AG04450 (cell line): ENCODE results near the gene NPIPB2. TPM values are rescaled to one million over a fixed set of nuclear protein-coding genes. Genes with fewer than 3 reads are reported as not detected.

ENCODE experiments used
- CTCF ChIA-PET: fragments of 300-600, 350-600 bp; formaldehyde crosslinking; extraction: SDS; loops from one replicate; lab custom pipeline; 2022; ENCODE audit warnings: antibody characterized with exemption, inconsistent platforms; lab: Charles Lee
- POLR2A ChIA-PET: fragments of 350-600 bp; formaldehyde crosslinking; extraction: SDS; loops from one replicate; lab custom pipeline; 2021; ENCODE audit warnings: antibody characterized with exemption, inconsistent platforms; lab: Yijun Ruan, JAX
- DNase-seq: peaks from one replicate; pipeline ENCODE4 v3.0.0-alpha.2; 2011; ENCODE audit warnings: low read depth, low spot score
- H3K27ac ChIP-seq: one replicate; pipeline ENCODE4 v1.5.1; 2012; ENCODE audit warnings: low read depth, low read length, control low read depth
- H3K27me3 ChIP-seq: one replicate; pipeline ENCODE4 v1.6.0; 2012; ENCODE audit warnings: low read length; ENCODE audit not compliant: control insufficient read depth, insufficient read depth
- H3K4me3 ChIP-seq: 2 replicates; pipeline ENCODE4 v1.5.1; 2011; ENCODE audit warnings: mild to moderate bottlenecking, low read depth, low read length, control low read depth
- H3K9me3 ChIP-seq: 2 replicates; pipeline ENCODE4 v1.5.1; 2012; ENCODE audit warnings: low read length; ENCODE audit not compliant: control insufficient read depth, insufficient read depth
- polyA plus RNA-seq: library from polyadenylated mRNA; depleted of rRNA; stranded (reverse); fragments of >200 nt; gene quantifications from 2 replicates; pipeline ENCODE4 v1.2.3, GENCODE V29; 2011
- TF ChIP-seq, protein P1 (sequence below): IDR thresholded peaks from 2 replicates; pipeline ENCODE4 v1.5.1; 2011; ENCODE audit warnings: low read depth, low read length, control low read depth, inconsistent platforms

Gene NPIPB2
- polyA plus RNA-seq, 1 experiment, result 5.2 TPM

- H3K27ac ChIP-seq, result no peak overlapping the region
- ChIA-PET CTCF (interaction anchor here (1.8 kb wide), 1 partner anchor 167 kb away, joined by 10 read pairs; no protein-coding TSS in a partner anchor), POLR2A (no interaction called here)
- no peaks in the 10 kb centered on the region for H3K27me3 ChIP-seq
- no peak overlapping the region for H3K4me3 ChIP-seq
- H3K9me3 ChIP-seq, result no peaks in the 10 kb centered on the region
- TF ChIP-seq, protein P1, sequence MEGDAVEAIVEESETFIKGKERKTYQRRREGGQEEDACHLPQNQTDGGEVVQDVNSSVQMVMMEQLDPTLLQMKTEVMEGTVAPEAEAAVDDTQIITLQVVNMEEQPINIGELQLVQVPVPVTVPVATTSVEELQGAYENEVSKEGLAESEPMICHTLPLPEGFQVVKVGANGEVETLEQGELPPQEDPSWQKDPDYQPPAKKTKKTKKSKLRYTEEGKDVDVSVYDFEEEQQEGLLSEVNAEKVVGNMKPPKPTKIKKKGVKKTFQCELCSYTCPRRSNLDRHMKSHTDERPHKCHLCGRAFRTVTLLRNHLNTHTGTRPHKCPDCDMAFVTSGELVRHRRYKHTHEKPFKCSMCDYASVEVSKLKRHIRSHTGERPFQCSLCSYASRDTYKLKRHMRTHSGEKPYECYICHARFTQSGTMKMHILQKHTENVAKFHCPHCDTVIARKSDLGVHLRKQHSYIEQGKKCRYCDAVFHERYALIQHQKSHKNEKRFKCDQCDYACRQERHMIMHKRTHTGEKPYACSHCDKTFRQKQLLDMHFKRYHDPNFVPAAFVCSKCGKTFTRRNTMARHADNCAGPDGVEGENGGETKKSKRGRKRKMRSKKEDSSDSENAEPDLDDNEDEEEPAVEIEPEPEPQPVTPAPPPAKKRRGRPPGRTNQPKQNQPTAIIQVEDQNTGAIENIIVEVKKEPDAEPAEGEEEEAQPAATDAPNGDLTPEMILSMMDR, result no peak
- DNase-seq, result no peak
Measured at GRCh38 chr16:11901091-11901490, 40.8 kb downstream of the NPIPB2 start.

DNA sequence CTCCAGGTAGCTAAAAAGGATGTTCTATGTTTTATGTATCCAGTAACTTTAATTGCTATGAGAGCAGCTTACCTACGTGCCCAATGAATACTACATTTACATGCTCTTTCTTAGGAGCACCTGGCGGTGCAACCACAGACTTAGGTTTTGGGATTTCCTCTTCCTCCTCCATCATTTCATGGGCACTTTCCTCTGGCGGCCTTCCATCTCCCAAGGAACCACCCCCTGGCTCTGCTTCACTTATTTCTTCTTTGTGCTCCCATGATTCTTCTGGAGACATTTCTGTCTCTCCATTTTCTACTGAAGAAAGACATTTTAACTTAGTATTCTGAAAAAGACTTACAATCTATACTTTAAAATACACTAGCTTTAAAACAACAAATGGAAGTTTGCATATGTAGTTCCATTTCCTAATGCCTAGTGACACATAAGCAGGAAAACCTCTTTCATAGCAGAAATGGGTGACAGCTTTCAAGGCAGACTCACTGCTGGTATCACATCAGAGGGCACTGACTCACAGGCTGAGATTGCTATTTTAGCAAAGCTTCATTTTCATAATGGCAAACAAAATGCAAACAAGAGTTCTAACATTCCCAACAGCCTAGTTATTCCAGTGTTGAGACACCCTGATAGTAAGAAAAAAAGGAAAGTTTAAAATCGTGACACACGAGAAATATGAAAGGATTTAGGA, 45.2 kb downstream of the NPIPB2 start:
- no peaks in the 10 kb centered on the region for H3K9me3 ChIP-seq
- DNase-seq, result peak; percentile 36
- TF ChIP-seq, protein P1, result no peak
- H3K4me3 ChIP-seq, result no peak overlapping the region
- CTCF ChIA-PET, result interaction anchor here (1.5 kb wide), 1 partner anchor 171 kb away, joined by 15 read pairs; no protein-coding TSS in a partner anchor
- H3K27me3 ChIP-seq, result no peaks in the 10 kb centered on the region
- POLR2A ChIA-PET, result interaction anchor here (0.6 to 1.0 kb wide), 2 partner anchors 14 to 118 kb away, joined by 3 to 5 read pairs; no protein-coding TSS in a partner anchor
- H3K27ac ChIP-seq, result peak overlapping the region; percentile 22

GRCh38 chr16:11893571-11893970, 48.3 kb downstream of the NPIPB2 start:
- H3K9me3 ChIP-seq, result no peaks in the 10 kb centered on the region
- POLR2A ChIA-PET, result no interaction called here
- DNase-seq, result no peak
- H3K4me3 ChIP-seq, result no peak overlapping the region
- CTCF ChIA-PET, result interaction anchor here (0.6 to 2.5 kb wide), 2 partner anchors 10 to 174 kb away, joined by 4 to 11 read pairs; no protein-coding TSS in a partner anchor
- TF ChIP-seq, protein P1, result no peak
- H3K27ac ChIP-seq, result no peak overlapping the region
- no peaks in the 10 kb centered on the region for H3K27me3 ChIP-seq

- Histone ChIP-seq H3K27me3 (no peaks in the 10 kb centered on the region), H3K27ac (no peak overlapping the region), H3K4me3 (no peak overlapping the region), H3K9me3 (no peaks in the 10 kb centered on the region)
- POLR2A ChIA-PET, result no interaction called here
- TF ChIP-seq, protein P1, result no peak
- CTCF ChIA-PET, result interaction anchor here (2.5 kb wide), 1 partner anchor 175 kb away, joined by 11 read pairs; no protein-coding TSS in a partner anchor
- DNase-seq, result no peak
Measured at GRCh38 chr16:11892761-11893160, 49.1 kb downstream of the NPIPB2 start.
